B cell (primary cell): ENCODE measurements around the gene TMEM229A. TPM values are rescaled to one million over a fixed set of nuclear protein-coding genes. Genes with fewer than 3 reads are reported as not detected.

Source experiments
- ATAC-seq: fragments of 200-7000 bp; cut with Tn5 transposase; one replicate; pipeline ENCODE4 v1.10.0; 2021; ENCODE audit warnings: low read depth, mild to moderate bottlenecking, moderate number of reproducible peaks, moderate library complexity
- CTCF ChIA-PET: fragments of 350-600 bp; sonication (Branson Sonifier 250); formaldehyde crosslinking; loops from one replicate; lab custom pipeline; 2021; ENCODE audit warnings: antibody characterized with exemption, inconsistent platforms; lab: Charles Lee
- POLR2A ChIA-PET: fragments of 350-600 bp; sonication (Branson Sonifier 250); formaldehyde crosslinking; loops from one replicate; lab custom pipeline; 2021; ENCODE audit warnings: antibody characterized with exemption; lab: Charles Lee
- DNase-seq: peaks from one replicate; pipeline ENCODE4 v3.0.0; 2013
- H2AFZ ChIP-seq: 2 replicates; pipeline ENCODE4 v1.6.1; 2012; ENCODE audit warnings: mild to moderate bottlenecking, low read depth, low read length; ENCODE audit not compliant: insufficient read depth, poor library complexity, severe bottlenecking
- H3K27ac ChIP-seq, 2 donors: 1 replicate in 1 of 2; 2 replicates in 1 of 2; pipeline ENCODE4 v1.5.1; 2012 to 2013; ENCODE audit warnings: low read length in 2 of 2, mild to moderate bottlenecking in 2 of 2, moderate library complexity in 1 of 2
- H3K27me3 ChIP-seq, 4 experiments: fragments of 200-600 bp in 1 of 4; sonication (generic) in 1 of 4; replicated peaks in 1 of 4; 1 replicate in 2 of 4; 2 replicates in 2 of 4; pipeline versions ENCODE4 v1.6.1 to v1.7.0; 2013 to 2016; ENCODE audit warnings: low read length in 3 of 4, mild to moderate bottlenecking in 2 of 4, mixed read lengths in 1 of 4, moderate library complexity in 1 of 4; ENCODE audit not compliant: insufficient read depth in 4 of 4, control insufficient read depth in 3 of 4; ENCODE audit errors: control extremely low read depth in 1 of 4
- H3K36me3 ChIP-seq, 2 experiments: replicated peaks in 1 of 2; 1 replicate in 1 of 2; 2 replicates in 1 of 2; pipeline versions ENCODE4 v1.6.1 to v1.7.1; 2013; ENCODE audit warnings: low read length in 1 of 2; ENCODE audit not compliant: insufficient read depth in 2 of 2, control insufficient read depth in 1 of 2; ENCODE audit errors: control extremely low read depth in 1 of 2, extremely low read depth in 1 of 2
- H3K4me1 ChIP-seq, 2 donors: fragments of 200-600 bp in 1 of 2; sonication (generic) in 1 of 2; 1 replicate in 1 of 2; 2 replicates in 1 of 2; pipeline versions ENCODE4 v1.5.1 to v1.6.1; 2013 to 2017; ENCODE audit warnings: low read length in 2 of 2; ENCODE audit not compliant: control insufficient read depth in 2 of 2, insufficient read depth in 2 of 2
- H3K4me2 ChIP-seq: replicated peaks from 2 replicates; pipeline ENCODE3; 2012; ENCODE audit warnings: mild to moderate bottlenecking, low read depth, low read length; ENCODE audit not compliant: poor library complexity, severe bottlenecking
- H3K4me3 ChIP-seq, 5 experiments: fragments of 200-600 bp in 1 of 5; sonication (generic) in 1 of 5; 1 replicate in 3 of 5; 2 replicates in 2 of 5; pipeline versions ENCODE4 v1.5.1 to v1.7.0; 2011 to 2016; ENCODE audit warnings: low read length in 4 of 5, mild to moderate bottlenecking in 4 of 5, low read depth in 2 of 5, control low read depth in 1 of 5, moderate library complexity in 1 of 5; ENCODE audit not compliant: insufficient read depth in 1 of 5; ENCODE audit errors: control extremely low read depth in 1 of 5, extremely low read depth in 1 of 5
- H3K79me2 ChIP-seq: fragments of 200-600 bp; sonication (generic); one replicate; pipeline ENCODE4 v1.6.0; 2016; ENCODE audit warnings: low read length; ENCODE audit not compliant: control insufficient read depth, insufficient read depth
- H3K9ac ChIP-seq: fragments of 200-600 bp; sonication (generic); 2 replicates; pipeline ENCODE4 v1.6.1; 2017; ENCODE audit warnings: mild to moderate bottlenecking, low read length, moderate library complexity
- H3K9me3 ChIP-seq, 3 donors: one replicate each; pipeline versions ENCODE4 v1.6.1 to v1.7.1; 2013; ENCODE audit warnings: low read length in 2 of 3; ENCODE audit not compliant: control insufficient read depth in 2 of 3, insufficient read depth in 1 of 3; ENCODE audit errors: control extremely low read depth in 1 of 3
- H4K20me1 ChIP-seq: 2 replicates; pipeline ENCODE4 v1.6.0; 2012; ENCODE audit warnings: mild to moderate bottlenecking, low read length; ENCODE audit not compliant: insufficient read depth, control insufficient read depth, poor library complexity, severe bottlenecking
- H3K27ac Mint-ChIP-seq: one replicate; pipeline ENCODE4 v1.8.0; 2021; ENCODE audit warnings: mixed read lengths
- H3K27me3 Mint-ChIP-seq: one replicate; pipeline ENCODE4 v1.8.0; 2021; ENCODE audit warnings: mixed read lengths
- H3K4me1 Mint-ChIP-seq: one replicate; pipeline ENCODE4 v1.8.0; 2021; ENCODE audit warnings: mixed read lengths
- H3K4me3 Mint-ChIP-seq: one replicate; pipeline ENCODE4 v1.8.0; 2021; ENCODE audit warnings: mixed read lengths
- H3K9me3 Mint-ChIP-seq: one replicate; pipeline ENCODE4 v1.8.0; 2022; ENCODE audit warnings: mixed read lengths; ENCODE audit not compliant: insufficient read depth
- CTCF ChIP-seq: fragments of 200-600 bp; IDR thresholded peaks from one replicate; pipeline ENCODE4 v1.8.0; 2022; ENCODE audit warnings: antibody characterized with exemption, mild to moderate bottlenecking
- EZH2 ChIP-seq: IDR thresholded peaks from 2 replicates; pipeline ENCODE4 v1.6.1; 2012; ENCODE audit warnings: borderline replicate concordance, low read depth, mild to moderate bottlenecking, moderate library complexity, low read length; ENCODE audit not compliant: insufficient read depth, poor library complexity, severe bottlenecking
- WGBS: methylation state at CpG from one replicate; pipeline ENCODE4 v1.1.5; 2013; ENCODE audit warnings: missing lambda C conversion rate; ENCODE audit not compliant: insufficient coverage; 5-methylcytosine and 5-hydroxymethylcytosine counted together
- intact Hi-C: fragments of 100-400 bp; cut with micrococcal nuclease; formaldehyde crosslinking; loops from one replicate; pipeline ENCODE4 v1.10.0; 2022
- polyA plus RNA-seq: library from polyadenylated mRNA; depleted of rRNA; stranded (reverse); fragments of >200 nt; gene quantifications from 2 replicates; pipeline ENCODE4 v1.2.3, GENCODE V29; 2012
- total RNA-seq, 2 donors: library from RNA; stranded (reverse); fragments of 120-200 nt in 1 of 2; gene quantifications; 1 replicate in 1 of 2; 2 replicates in 1 of 2; pipeline versions ENCODE4 v1.2.3 to v1.2.4, GENCODE V29; 2013 to 2022

The TMEM229A gene
- total and polyA plus RNA-seq, 2 donors (not counting 1 experiment from before 2014, with no cell fraction given) = not detected

GRCh38 chr7:124077546-124077945 is 44.7 kb upstream of the TMEM229A start:
- ATAC-seq (no peak), DNase-seq (no peak)
- Histone ChIP-seq H3K36me3 (no peaks in the 10 kb centered on the region), H3K4me2 (no peak overlapping the region), H3K9me3 (no peaks in the 10 kb centered on the region), H3K27me3 (no peaks in the 10 kb centered on the region), H3K9ac (no peak overlapping the region), H3K4me3 (no peak overlapping the region), H3K4me1 (no peaks in the 10 kb centered on the region), H4K20me1 (no peaks in the 10 kb centered on the region), H3K27ac (no peak overlapping the region), H3K79me2 (no peaks in the 10 kb centered on the region), H2AFZ (no peak overlapping the region)
- CTCF ChIA-PET = no interaction called here
- POLR2A ChIA-PET = no interaction called here
- no peak for TF ChIP-seq EZH2
- TF ChIP-seq CTCF = no peak
- Mint-ChIP-seq H3K4me3 (no peak overlapping the region), H3K4me1 (no peaks in the 10 kb centered on the region), H3K9me3 (peaks cover 3% of the 10 kb centered on the region), H3K27ac (no peak overlapping the region), H3K27me3 (no peaks in the 10 kb centered on the region)
- intact Hi-C loops = no loop called here
- 100% methylated on average over 1 of the region's 3 CpGs for WGBS

- H4K20me1 ChIP-seq = no peaks in the 10 kb centered on the region
- no peak overlapping the region for H3K27ac ChIP-seq
- no peak overlapping the region for H3K4me3 Mint-ChIP-seq
- no peak overlapping the region for H3K4me2 ChIP-seq
- no peak for TF ChIP-seq CTCF
- TF ChIP-seq EZH2 = no peak
- no peaks in the 10 kb centered on the region for H3K4me1 ChIP-seq
- H3K79me2 ChIP-seq = no peaks in the 10 kb centered on the region
- no peaks in the 10 kb centered on the region for H3K27me3 ChIP-seq
- no peak overlapping the region for H3K27ac Mint-ChIP-seq
- ChIA-PET CTCF (no interaction called here), POLR2A (interaction anchor here (0.7 kb wide), 1 partner anchor 1617 kb away, joined by 3 read pairs; no protein-coding TSS in a partner anchor)
- no peaks in the 10 kb centered on the region for H3K9me3 ChIP-seq
- no peaks in the 10 kb centered on the region for H3K36me3 ChIP-seq
- no peaks in the 10 kb centered on the region for H3K4me1 Mint-ChIP-seq
- ATAC-seq (no peak), DNase-seq (no peak)
- H3K9ac ChIP-seq = no peak overlapping the region
- peaks cover 3% of the 10 kb centered on the region for H3K9me3 Mint-ChIP-seq
- H2AFZ ChIP-seq = no peak overlapping the region
- no peaks in the 10 kb centered on the region for H3K27me3 Mint-ChIP-seq
- intact Hi-C loops = no loop called here
- H3K4me3 ChIP-seq = no peak overlapping the region
Measured at GRCh38 chr7:124076841-124077240, 44.0 kb upstream of the TMEM229A start.
